ENCODE results near the gene ARHGAP30.

Gene ARHGAP30

GRCh38 chr1:161095230-161095629, 25.5 kb upstream of the ARHGAP30 start:
- H3K4me2 ChIP-seq = no peak overlapping the region; a peak in 1 of 22 replicates
- no peak for TF ChIP-seq Cebpa-rat (IDR thresholded peaks at IDR 0.05)

GRCh38 chr1:161094481-161094880, 24.8 kb upstream of the ARHGAP30 start:
- peaks cover 0 to 19% (median 18%) of the 10 kb centered on the region in 11 experiments; a peak in 20 of 22 replicates for H4K20me1 ChIP-seq
- H3K4me2 ChIP-seq = no peak overlapping the region
- H3K27me3 ChIP-seq = no peaks in the 10 kb centered on the region
- no peaks in the 10 kb centered on the region for H3K9me3 ChIP-seq (replicated peaks in 1 of 11)
- peaks cover 25 to 80% (median 38%) of the 10 kb centered on the region in 10 experiments for H3K4me1 ChIP-seq
- no peak overlapping the region for H3K27ac ChIP-seq
- peaks cover 1 to 10% (median 7%) of the 10 kb centered on the region in 11 experiments; a peak in 19 of 22 replicates for H3K36me3 ChIP-seq
- H3K9ac ChIP-seq = no peak overlapping the region
- no peak overlapping the region for H3K4me3 ChIP-seq
- TF ChIP-seq Cebpa-rat (IDR thresholded peaks at IDR 0.05) = no peak

More at GRCh38 chr1:161095230-161095629, 25.5 kb upstream of the ARHGAP30 start:
- H3K27ac ChIP-seq = no peak overlapping the region
- peaks cover 9 to 18% (median 15%) of the 10 kb centered on the region in 11 experiments; a peak in 21 of 22 replicates for H3K36me3 ChIP-seq
- no peak overlapping the region for H3K4me3 ChIP-seq
- peaks cover 27 to 74% (median 42%) of the 10 kb centered on the region in 10 experiments for H3K4me1 ChIP-seq
- H3K9me3 ChIP-seq (replicated peaks in 1 of 11) = no peaks in the 10 kb centered on the region
- no peak overlapping the region for H3K9ac ChIP-seq
- H3K27me3 ChIP-seq = no peaks in the 10 kb centered on the region
- H4K20me1 ChIP-seq = peaks cover 0 to 27% (median 25%) of the 10 kb centered on the region in 11 experiments; a peak in 20 of 22 replicates

- H3K9ac ChIP-seq = no peak overlapping the region
- H3K9me3 ChIP-seq (replicated peaks in 1 of 11) = no peaks in the 10 kb centered on the region
- H3K4me2 ChIP-seq = peak overlapping the region in 5 of 11 experiments; percentile 32 to 71 (median 59); a peak in 9 of 22 replicates
- H3K4me3 ChIP-seq = no peak overlapping the region
- H3K4me1 ChIP-seq = peaks cover 7 to 80% (median 24%) of the 10 kb centered on the region in 10 experiments; a peak in 19 of 20 replicates
- no peak overlapping the region for H3K27ac ChIP-seq
- peaks cover 0 to under 1% (median 0%) of the 10 kb centered on the region in 11 experiments; a peak in 1 of 22 replicates for H4K20me1 ChIP-seq
- no peak for TF ChIP-seq Cebpa-rat (IDR thresholded peaks at IDR 0.05)
- H3K27me3 ChIP-seq = no peaks in the 10 kb centered on the region
- H3K36me3 ChIP-seq = no peaks in the 10 kb centered on the region
These were observed 22.9 kb upstream of the ARHGAP30 start for GRCh38 chr1:161092621-161093028.

GRCh38 chr1:161091796-161092507, 22.3 kb upstream of the ARHGAP30 start:
- H4K20me1 ChIP-seq = no peaks in the 10 kb centered on the region
- no peaks in the 10 kb centered on the region for H3K27me3 ChIP-seq
- H3K4me3 ChIP-seq = no peak overlapping the region
- no peaks in the 10 kb centered on the region for H3K9me3 ChIP-seq (replicated peaks in 1 of 11)
- H3K9ac ChIP-seq = no peak overlapping the region
- H3K4me1 ChIP-seq = peaks cover under 1 to 79% (median 17%) of the 10 kb centered on the region in 10 experiments; a peak in 16 of 20 replicates
- no peak overlapping the region for H3K27ac ChIP-seq
- TF ChIP-seq Cebpa-rat (IDR thresholded peaks at IDR 0.05) = no peak
- no peaks in the 10 kb centered on the region for H3K36me3 ChIP-seq
- peak overlapping the region in 3 of 11 experiments; percentile 59 to 71 (median 63); a peak in 7 of 22 replicates for H3K4me2 ChIP-seq

- Histone ChIP-seq H3K4me3 (no peak overlapping the region), H3K9me3 (replicated peaks in 1 of 11) (no peaks in the 10 kb centered on the region), H3K4me1 (peaks cover 0 to 79% (median 10%) of the 10 kb centered on the region in 10 experiments; a peak in 10 of 20 replicates), H3K36me3 (no peaks in the 10 kb centered on the region), H3K4me2 (no peak overlapping the region), H3K27me3 (no peaks in the 10 kb centered on the region), H4K20me1 (no peaks in the 10 kb centered on the region), H3K9ac (no peak overlapping the region), H3K27ac (no peak overlapping the region)
- no peak for TF ChIP-seq Cebpa-rat (IDR thresholded peaks at IDR 0.05)
These were observed 21.4 kb upstream of the ARHGAP30 start for GRCh38 chr1:161091093-161091492.

- Histone ChIP-seq H3K36me3 (no peaks in the 10 kb centered on the region), H3K4me3 (no peak overlapping the region), H3K27me3 (no peaks in the 10 kb centered on the region), H3K27ac (no peak overlapping the region), H3K9me3 (replicated peaks in 1 of 11) (no peaks in the 10 kb centered on the region), H3K4me1 (peaks cover 0 to 79% (median 9%) of the 10 kb centered on the region in 10 experiments; a peak in 9 of 20 replicates), H4K20me1 (no peaks in the 10 kb centered on the region), H3K4me2 (no peak overlapping the region), H3K9ac (no peak overlapping the region)
- no peak for TF ChIP-seq Cebpa-rat (IDR thresholded peaks at IDR 0.05)
These were observed 20.9 kb upstream of the ARHGAP30 start for GRCh38 chr1:161090617-161091016.

GRCh38 chr1:161089938-161090337, 20.2 kb upstream of the ARHGAP30 start:
- no peak overlapping the region; a peak in 1 of 22 replicates for H3K27ac ChIP-seq
- H3K4me2 ChIP-seq = peak overlapping the region in 4 of 11 experiments; percentile 18 to 85 (median 74); a peak in 6 of 22 replicates
- no peaks in the 10 kb centered on the region for H3K9me3 ChIP-seq (replicated peaks in 1 of 11)
- H3K36me3 ChIP-seq = no peaks in the 10 kb centered on the region
- H3K27me3 ChIP-seq = no peaks in the 10 kb centered on the region
- no peak overlapping the region for H3K9ac ChIP-seq
- no peak overlapping the region for H3K4me3 ChIP-seq
- TF ChIP-seq Cebpa-rat (IDR thresholded peaks at IDR 0.05) = no peak
- no peaks in the 10 kb centered on the region for H4K20me1 ChIP-seq
- peaks cover 0 to 80% (median 12%) of the 10 kb centered on the region in 10 experiments; a peak in 9 of 20 replicates for H3K4me1 ChIP-seq

GRCh38 chr1:161089251-161089924, 19.7 kb upstream of the ARHGAP30 start, which contains the start of gene NECTIN4:
NECTIN4 (minus strand) TSS chr1:161089558; CDS start chr1:161089296, 262 bp downstream.
- Histone ChIP-seq H3K36me3 (no peaks in the 10 kb centered on the region), H3K9me3 (replicated peaks in 1 of 11) (no peaks in the 10 kb centered on the region), H4K20me1 (no peaks in the 10 kb centered on the region), H3K4me3 (no peak within 1 kb of the TSS), H3K4me2 (peak within 1 kb of the TSS in 4 of 11 experiments; percentile 39 to 85 (median 74); a peak in 8 of 22 replicates), H3K9ac (peak within 1 kb of the TSS in 2 of 11 experiments; percentile 19 to 21; a peak in 2 of 22 replicates), H3K27me3 (no peaks in the 10 kb centered on the region), H3K4me1 (peaks cover 0 to 83% (median 15%) of the 10 kb centered on the region in 10 experiments; a peak in 10 of 20 replicates), H3K27ac (peak within 1 kb of the TSS in 4 of 11 experiments; percentile 5 to 50 (median 28); a peak in 4 of 22 replicates)
- TF ChIP-seq Cebpa-rat (IDR thresholded peaks at IDR 0.05) = no peak
